SU-DHL-6 (cell line): ENCODE data around the gene SNX8.

Experiments
- EZH2phosphoT487 ChIP-seq: fragments of 200-600 bp; sonication (generic), shearing (Covaris generic); conservative IDR thresholded peaks from 2 replicates; pipeline ENCODE4 v1.6.1; 2018; ENCODE audit warnings: mild to moderate bottlenecking, antibody characterized with exemption, low read length, moderate library complexity, mixed read lengths
- TF ChIP-seq, protein P1 (sequence below): fragments of 200-600 bp; sonication (generic); IDR thresholded peaks from one replicate; pipeline ENCODE4 v1.5.1; 2017; ENCODE audit warnings: antibody characterized with exemption, mild to moderate bottlenecking, low read length, moderate library complexity; ENCODE audit not compliant: insufficient read depth, poor library complexity, severe bottlenecking

DNA sequence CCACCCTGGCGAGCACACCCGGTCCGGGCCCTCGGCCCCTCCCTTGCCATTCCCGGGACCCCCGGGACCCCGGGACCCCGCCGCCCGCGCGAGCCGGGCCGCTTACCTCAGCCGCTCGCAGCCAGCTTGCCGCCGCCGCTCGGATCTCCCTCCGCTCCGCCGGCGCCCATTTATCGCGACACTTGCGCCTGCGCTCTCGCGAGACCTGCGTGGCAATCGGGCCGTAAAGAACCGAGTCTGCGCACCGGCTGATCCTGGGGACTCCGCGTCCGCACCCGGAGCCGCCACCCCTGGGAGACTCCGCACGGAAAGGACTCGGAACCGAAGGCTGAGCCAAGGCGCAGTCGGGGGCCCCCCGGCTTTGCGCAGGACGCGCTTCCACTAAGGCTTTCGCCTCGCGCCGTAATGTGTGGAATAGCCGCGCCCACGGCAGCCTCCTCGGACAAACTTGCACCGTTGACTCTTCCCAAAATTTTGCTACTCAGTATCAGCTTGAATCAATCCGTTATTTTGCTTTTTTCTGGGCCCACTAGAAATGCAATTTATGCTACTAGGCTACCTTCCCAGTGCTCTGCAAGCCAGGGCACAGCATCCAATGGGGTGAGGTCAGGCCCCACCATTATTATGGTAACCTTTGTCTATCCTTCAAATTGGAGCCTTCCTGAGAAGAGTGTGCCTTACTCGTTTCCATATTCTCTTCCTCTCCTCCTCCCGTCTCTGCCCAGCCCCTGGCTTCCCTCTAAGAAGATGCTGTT is 81.3 kb downstream of the SNX8 start, which contains the start of gene MAD1L1:
- TF ChIP-seq, protein P1, sequence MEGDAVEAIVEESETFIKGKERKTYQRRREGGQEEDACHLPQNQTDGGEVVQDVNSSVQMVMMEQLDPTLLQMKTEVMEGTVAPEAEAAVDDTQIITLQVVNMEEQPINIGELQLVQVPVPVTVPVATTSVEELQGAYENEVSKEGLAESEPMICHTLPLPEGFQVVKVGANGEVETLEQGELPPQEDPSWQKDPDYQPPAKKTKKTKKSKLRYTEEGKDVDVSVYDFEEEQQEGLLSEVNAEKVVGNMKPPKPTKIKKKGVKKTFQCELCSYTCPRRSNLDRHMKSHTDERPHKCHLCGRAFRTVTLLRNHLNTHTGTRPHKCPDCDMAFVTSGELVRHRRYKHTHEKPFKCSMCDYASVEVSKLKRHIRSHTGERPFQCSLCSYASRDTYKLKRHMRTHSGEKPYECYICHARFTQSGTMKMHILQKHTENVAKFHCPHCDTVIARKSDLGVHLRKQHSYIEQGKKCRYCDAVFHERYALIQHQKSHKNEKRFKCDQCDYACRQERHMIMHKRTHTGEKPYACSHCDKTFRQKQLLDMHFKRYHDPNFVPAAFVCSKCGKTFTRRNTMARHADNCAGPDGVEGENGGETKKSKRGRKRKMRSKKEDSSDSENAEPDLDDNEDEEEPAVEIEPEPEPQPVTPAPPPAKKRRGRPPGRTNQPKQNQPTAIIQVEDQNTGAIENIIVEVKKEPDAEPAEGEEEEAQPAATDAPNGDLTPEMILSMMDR, result no peak
- TF ChIP-seq EZH2phosphoT487, result no peak
